Stimulated activated CD4-positive, alpha-beta T cell treated with anti-CD3 and anti-CD28 coated beads, Interleukin-15, amount 100 ng/mL, for 24 hours (primary cell): ENCODE results near the gene E2F1.

ENCODE experiments used
- DNase-seq: peaks from one replicate; pipeline ENCODE4 v3.0.0-alpha.2; 2020

The E2F1 gene

DNA sequence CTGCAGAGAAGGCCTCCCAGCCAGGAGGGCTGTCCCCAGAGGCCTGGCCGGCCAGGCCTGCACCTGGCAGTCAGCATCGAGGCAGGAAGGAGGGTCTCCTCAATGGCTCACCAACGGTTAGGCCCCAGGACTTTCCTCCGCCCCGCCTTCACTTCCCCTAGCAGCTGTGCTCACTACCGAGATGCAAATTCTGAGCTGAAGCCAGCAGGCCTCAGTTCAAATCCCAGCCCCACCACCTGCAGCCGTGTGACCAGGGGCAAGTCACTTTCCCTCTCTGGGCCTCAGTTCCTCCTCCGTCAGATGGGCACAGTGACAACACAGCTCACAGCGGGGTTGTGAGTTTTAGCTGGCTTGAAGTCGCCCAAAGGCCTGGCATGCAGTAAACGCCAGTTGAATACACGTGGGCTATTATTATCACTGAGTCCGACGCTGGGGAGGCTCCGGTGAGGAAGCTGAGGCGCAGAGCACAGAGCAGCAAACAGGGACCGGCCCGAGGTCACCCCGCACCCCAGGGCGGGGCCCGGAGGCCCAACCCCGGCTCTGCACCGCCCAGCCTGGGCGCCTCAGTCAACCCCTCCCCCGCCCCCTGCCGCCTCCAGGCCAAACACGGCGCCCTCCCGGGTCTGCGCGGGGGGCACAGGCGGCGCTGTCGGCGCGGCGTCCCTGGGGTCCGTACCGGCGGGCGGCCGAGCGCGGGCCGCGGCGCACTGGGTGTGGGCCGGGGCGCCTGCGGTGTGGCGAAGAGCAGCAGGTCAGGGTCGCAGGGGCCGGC is 671 bp downstream of the E2F1 start:
- peak; percentile 85 for DNase-seq

DNA sequence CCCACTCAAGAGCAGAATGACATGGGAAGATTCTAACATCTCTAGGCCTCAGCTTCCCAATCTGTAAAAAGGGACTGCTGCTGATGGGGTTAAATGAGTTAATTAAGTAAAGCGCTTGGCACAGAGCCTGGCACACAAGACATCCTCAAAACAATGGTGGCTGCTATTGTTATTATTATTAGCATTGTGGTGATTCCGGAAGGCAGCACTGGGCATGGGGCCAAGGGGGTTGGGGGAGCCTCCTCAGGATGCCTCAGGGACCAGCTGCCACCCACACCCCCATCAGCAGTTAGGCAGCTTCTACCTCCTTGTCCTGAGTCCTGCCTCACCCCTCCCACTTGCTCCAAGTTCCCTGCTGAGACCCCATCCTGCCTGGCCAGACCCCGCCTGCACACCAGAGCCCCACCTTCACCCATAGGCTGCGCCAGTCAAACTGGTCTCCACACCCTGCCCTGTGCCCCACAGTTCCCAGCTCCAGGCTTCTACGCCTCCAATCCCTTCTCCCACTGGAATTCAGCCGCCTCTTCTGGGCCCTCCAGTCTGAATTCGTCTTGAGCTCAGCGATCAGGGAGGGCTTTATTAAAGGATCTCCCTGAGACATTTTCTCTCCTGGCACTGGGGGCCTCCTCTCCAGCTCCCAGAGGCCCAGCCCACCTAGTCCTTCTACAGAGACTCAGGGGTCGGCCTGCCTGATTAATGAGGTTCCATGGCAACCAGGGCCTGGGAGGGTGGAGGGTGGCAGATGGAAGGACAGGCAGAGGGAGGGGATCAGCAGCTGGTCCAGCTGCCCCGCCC is 1.5 kb downstream of the E2F1 start:
- DNase-seq, result no peak

DNA sequence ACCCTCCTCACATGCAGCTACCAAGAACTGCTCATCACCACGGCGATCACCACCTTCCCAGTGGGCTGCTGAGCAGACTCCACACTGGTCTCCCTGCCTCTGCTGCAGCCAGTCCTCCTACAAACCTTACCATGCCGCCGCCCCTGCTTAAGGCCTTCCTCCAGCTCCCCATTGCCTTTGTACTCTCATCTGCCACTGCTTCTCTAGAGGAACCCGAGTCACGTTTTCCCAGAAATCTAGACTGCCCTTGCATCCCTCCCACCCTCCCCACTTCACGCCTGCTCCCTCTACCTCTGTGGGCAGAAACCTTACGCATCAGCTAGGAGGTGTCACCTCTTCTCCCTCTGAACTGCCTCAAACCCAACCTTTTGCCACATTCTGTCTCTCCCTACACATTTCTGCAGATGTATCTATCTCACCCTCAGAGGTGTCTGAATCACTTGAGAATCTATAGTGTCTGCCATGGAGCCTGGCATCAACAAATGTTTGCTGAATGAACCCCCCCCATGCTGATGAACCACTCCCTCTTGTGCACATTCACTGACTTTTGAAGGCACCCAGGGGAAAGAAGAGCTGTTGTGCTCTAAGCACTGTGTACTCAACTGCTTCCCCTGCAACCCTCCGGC is 4.3 kb downstream of the E2F1 start:
- DNase-seq, result no peak

DNA sequence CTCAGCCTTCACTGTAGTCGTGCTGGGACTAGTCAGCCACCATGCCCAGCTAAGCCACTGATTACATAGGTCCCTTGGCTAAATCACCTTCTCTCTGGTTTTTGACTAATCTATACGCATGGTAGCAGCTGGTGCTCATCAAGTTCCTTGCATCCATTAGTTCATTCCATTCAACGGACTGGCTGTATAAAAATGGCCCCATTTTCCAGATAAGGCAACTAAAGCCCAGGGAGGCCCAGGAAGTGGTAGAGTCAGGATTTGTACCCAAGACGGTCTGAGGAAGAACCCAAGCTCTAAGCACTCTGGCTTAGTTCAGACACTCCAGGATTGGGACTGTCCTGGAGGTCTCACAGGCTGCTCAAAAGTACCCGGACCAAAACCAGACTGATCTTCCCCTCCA is 4.9 kb downstream of the E2F1 start:
- no peak for DNase-seq

DNA sequence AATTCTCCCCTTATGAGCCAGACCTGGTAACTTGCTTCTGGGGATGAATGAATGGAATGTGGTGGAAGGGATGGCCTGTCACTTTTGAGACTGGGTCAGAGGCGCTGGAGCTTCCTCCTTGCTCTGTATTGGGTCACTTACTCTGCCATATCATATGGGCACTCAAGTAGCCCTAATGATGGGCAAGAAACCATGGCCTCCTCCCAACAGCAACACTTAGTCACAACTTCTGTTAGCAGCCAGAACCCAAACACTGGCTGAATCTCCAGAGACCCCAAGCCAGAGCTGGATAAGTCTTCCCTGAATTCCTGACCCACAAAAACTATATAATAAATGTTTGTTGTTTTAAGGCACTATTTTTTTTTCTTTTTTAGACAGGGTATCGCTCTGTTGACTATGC is 5.5 kb downstream of the E2F1 start:
- DNase-seq, result no peak

DNA sequence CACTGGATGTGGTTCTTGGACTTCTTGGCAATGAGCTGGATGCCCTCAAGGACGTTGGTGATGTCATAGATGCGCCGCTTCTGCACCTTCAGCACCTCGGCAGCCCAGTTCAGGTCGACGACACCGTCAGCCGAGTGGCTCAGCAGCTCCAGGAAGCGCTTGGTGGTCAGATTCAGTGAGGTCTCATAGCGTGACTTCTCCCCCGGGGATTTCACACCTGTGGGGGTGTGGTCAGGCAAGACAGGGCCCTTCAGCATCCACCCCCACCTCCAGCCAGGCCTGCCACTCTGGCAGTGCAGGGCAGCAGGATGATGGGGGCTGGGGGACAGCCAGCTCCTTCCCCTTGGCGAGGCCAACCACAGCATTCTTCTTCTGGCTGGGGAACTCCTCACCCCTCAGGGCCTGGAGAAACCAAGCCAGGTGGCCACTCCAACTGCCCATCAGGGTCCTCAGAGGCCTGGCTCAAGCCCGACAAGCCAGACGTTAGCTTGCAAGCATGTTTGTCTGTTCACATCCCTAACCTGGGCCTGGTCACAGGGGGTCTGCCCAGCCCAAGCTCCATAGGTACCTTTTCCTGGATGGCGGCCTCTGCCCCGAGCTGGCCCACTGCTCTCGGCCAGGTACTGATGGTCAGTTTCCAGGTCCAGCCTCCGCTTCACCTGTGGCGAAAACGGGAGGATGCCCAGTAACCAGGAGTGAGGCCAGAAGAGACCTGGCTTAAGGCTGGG is 6.3 kb downstream of the E2F1 start:
- DNase-seq, result peak; percentile 54

DNA sequence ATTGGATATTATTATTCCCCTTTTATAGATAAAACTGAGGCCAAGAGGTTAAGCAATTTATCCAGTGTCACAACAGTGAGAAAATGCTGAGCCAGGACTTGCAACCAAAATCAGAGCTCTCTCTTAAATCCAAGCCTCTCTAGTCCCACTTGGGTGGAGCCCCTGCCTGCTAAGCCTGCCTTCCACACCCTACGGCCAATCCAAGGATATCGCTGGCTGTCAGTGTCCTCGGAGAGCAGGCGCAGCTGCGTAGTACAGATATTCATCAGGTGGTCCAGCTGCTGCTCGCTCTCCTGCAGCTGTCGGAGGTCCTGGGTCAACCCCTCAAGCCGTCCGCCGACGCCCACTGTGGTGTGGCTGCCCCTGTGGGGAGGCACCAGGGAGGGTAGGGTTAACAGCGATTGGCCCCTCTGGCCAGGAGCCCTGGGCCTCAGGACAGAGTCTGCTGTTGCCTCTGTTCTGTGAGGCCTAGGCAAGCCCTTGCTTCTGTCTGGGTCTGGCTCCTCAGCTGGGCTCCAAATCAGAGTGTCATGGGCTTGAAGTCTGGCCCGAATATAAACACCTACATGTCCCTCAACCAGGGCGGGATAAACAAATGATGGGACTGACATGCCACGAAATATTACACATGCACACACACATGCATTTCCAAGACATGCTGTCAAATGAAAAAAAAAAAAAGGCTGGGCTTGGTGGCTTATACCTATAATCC is 8.0 kb downstream of the E2F1 start:
- DNase-seq, result no peak

DNA sequence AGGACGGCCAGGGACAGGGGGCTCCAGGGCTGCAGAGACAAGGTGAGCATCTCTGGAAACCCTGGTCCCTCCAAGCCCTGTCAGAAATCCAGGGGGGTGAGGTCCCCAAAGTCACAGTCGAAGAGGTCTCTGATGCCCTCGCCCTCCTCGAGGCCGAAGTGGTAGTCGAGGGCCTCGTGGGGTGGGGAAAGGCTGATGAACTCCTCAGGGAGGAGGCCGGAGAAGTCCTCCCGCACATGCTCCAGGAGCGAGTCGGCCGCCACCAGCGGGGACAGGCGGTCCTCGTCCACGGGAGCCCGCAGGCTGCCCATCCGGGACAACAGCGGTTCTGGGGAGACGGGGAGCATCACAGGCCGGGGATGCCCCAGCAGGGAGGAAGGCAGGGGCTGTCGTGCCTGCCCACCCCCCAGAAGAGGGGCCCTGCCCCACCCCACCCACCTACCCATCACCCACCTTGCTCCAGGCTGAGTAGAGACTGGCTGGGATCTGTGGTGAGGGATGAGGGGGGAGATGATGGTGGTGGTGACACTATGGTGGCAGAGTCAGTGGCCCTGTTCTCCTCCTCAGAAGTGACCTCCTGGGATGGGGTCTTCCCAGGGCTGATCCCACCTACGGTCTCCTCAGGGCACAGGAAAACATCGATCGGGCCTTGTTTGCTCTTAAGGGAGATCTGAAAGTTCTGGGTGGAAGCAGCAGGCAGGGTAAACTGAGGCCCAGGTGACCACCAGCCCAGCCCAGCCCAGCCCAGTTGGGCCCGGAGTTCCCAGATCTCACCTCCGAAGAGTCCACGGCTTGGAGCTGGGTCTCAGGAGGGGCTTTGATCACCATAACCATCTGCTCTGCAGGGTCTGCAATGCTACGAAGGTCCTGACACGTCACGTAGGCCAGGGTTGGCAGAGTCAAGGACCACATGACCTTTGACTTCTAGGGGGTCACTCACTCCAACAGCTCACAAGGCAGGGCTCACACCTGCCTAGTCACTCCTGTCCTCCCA is 9.2 kb downstream of the E2F1 start:
- DNase-seq, result no peak

DNA sequence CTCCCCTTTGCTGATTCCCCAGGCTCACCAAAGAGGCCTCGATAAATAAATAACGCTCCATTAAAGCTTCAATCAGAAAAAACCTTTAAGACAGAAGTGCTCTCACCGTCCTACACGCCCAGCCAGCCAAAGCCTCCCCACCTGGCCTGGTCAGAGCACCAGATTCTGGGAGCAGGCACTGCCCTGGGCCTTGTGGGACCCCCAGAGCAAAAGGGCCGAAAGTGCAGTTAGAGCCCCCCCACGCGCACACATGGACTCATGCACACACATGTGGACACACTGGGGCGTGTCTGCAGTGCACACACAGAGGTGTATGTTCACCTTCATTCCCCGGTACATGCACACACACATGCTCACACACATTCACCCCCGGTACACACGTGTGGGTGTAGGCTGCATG is 10.1 kb downstream of the E2F1 start:
- DNase-seq, result no peak

DNA sequence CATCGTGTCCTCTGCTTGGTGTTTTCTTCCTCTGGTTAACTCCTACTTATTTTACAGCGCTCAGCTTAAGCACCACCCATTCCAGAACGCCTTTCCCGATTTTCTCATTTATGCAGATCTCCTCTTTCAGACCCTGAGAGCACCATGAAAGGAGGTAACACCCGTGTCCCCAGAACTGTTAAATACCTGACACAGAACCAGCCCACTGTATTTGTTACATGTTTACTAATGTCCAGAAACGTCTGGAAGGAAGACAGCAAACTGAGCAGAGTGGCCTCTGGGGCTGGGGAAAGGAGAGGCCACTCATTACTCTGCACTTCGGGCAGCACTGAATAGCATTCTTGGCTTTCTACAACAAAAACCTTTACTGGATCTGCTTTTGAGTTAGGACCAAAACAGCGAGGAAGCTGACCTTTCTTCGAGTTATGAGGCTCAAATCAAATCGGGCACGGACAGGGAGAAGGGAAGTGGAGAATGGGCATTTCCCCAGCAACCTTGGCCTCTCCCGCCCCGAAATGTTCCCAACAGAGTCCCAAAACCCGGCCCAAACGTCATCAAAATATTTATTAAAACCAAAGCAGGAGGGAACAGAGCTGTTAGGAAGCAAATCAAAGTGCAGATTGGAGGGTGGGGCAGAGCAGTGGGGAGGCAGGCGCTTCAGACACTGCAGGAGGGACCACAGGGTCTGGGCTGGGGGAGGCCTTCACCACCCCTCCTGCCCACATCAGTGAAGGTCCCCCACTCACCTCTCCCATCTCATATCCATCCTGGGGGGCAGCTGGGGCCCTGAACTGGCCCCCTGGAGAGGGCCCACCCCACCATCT is 10.8 kb downstream of the E2F1 start:
- DNase-seq, result no peak

DNA sequence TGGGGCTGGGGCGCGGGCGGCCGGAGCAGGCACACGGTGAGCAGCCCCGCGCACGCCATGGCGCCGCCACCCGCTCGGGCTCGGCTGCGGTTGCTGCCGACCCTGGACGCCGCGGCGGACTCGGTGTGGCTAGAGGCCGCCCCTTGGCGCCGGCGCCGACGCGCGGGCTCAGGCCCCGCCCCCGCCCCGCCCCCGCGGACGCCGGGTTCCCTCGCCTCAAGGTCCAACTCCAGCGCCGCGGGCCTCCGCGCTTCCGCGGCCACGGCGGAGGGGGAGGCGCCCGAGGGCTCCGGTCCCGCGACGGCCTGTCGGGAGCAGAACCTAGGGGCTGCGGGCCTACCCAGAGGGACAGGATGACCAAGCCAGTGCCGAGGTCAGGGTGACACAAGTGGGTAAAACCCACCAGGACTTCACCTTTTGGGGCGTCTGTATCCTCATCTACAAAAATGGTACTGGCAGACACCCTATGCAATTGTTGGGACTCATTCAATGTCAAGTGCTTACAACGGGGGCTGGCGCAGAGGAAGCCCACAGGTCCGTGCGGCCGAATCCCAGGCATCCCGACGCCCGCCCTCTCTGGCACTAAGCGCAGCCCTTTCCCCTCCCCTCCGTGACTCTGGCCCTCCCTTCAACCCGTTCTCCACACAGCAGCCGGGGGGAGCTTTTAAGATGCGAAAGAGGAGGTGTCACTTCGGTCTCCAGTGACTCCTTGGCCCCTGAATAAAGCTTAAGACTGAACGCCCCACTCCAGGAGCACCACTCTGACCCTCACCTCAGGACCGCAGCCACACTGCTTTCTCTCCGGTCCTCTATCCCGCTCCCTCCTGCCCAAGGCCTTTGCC is 11.7 kb downstream of the E2F1 start, which contains the start of gene NECAB3:
Gene NECAB3, minus strand, starts transcription at position 135 of the 842 bp plus-strand sequence. Its CDS starts 76 bp downstream, at position 59.
- peak; percentile 78 for DNase-seq

DNA sequence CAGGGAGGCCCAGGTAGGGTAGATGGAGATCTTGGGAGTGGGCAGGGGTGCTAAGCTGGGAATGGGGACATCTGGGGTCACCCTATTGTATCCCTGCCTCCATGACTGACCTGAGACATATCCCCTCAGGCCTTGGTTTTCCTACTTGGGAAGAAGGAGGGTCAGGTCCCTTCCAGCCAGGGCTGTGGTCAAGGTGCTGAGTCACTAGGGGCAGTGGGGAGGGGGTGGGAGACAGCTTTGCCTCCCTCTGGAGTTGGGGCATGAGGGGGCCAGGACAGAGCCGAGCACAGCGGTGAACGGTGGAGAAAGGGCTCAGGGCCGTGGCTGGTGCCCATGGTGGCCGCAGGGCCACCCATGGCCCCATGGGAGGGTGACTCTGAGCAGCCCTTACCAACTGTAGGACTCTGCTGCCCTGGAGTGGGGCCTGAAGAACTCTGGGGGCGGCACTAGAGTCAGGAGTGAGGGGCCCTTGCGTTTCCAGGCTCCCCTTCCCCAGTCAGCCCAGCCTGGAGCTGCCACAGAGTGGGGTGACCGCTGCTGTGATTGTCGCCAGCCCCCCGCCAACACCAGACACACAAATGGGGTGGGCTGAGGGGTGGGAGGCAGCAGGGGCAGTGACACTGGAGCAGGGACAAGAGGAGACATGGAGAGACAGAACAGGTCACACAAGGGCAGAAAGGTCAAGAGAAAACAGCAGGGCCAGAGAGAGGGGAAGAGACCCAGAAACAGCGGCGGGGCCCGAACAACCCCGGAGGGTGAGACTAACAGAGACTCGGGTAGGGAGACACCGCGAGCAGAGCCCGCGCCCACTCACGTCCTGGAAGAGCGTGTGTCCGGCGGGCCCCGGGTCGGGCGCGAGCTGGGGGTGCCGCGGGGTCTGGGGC is 12.5 kb downstream of the E2F1 start:
- DNase-seq, result no peak

DNA sequence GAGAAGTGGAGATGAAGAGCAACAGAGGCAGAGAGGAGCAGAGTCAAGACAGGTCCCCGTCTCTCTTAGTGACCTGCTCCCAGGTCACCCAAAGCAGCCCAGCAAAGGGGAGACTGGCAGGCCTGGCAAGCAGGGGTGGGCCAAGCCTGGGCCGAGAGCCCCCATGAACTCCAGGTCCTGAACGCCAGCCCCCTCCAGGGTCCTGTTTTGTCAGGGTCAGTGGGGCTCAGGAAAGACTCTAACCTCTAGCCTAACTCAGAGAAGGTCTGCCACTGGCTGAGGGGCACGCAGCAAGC is 13.1 kb downstream of the E2F1 start:
- DNase-seq, result no peak

DNA sequence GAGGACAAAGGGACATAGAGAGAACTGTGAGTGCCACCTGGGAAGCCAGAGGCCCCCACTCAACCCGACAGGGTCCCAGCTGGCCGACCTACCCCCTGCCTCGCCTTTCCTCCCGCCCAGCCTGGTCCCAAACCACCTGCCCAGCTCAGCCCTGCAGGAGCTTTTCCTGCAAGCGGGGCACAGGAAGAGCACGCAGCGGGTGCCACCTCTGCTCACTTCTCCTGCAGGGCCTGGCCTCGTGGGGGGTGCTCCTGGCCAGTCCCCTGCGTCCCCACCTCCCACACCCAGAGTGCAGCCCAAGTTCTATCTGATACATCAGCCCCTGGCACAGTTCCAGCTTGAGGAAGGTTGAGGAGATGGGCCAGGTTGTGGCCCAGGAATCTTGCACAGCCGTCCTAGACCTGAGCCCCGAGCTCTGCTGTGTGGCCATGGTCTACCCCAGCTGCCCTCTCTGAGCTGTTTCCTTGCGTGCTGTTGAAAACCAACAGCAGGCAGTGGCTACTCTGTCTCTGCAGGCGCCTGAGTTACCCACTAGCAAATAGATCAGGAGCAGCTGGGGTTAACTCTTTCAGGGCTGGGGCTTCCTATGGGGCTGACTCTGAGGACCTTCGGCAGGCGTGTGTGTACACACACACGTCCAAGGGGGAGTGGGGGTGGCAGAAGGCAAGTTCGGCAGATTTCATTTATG is 13.6 kb downstream of the E2F1 start:
- DNase-seq, result no peak

DNA sequence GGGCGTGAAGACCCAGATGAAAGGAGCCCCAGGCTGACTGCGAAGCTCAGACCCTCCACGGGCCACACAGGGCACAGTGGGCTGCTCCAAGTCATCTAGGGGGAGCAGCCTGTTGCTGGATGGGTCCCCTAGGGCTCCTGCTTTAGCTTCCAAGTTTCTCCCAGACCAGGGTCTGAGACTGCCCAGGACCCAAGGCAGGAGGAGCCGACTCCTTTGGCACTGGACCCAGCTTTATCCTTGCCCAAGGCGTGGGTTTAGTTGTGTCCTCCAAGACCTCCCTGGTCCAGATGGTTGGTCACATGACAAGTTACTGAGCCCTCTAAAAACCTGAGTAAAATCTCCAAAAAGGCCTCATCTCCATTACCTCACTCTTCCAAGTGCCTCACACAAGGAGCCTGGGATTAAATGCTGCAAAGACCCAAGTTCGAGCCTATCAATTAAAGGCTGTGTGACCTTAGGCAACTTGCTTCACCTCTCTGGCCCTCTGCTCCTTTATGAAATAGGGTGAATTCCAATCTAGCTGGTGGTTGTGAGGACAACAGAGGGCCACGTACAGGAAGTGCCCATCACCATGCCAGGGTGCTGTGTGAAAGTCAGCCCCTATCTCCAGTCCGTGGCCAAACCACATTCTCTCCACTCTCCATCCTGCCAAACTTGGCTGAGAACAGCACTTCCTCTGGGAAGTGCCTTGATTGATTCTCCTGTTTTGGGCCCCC is 14.5 kb downstream of the E2F1 start:
- no peak for DNase-seq

DNA sequence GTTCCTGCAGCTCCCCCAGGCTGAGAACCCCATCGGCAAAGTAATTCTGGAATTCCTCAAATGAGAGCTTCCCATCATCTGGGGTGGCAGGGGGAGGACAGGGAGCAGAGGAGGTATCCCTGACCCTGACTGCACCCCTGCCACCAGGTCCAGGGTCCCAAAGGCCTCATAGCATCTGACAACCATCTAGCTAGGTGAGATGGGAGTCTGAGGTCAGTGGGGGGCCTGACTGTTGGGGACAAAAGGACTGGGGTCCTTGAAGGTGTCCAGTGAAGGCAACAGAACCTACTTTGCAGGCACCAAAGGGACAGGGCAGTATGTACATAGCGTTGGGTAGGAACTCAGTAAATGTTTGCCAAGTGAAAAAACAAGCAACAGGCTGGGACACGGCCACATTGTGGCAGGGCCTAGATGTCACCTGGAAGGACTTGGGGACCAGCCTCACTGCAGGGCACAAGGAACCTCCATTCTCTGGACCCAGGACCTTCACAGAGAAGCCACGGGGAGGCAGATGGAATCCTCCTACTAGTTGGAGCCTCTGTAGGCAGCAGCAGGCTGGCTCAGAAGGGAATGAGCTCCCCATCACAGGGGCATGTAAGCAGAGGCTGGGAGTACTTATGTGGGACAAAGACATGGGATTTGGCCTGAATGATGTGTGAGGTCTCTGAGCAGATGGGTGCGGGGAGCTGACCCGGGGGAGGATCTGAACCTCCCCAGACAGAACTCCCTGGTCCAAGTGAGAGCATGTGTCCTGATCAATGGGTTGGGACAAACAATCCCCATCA is 15.3 kb downstream of the E2F1 start:
- DNase-seq, result no peak
